Prostate gland (tissue), 2 donors: ENCODE results near the gene POLDIP3. TPM values are rescaled to one million over a fixed set of nuclear protein-coding genes. Genes with fewer than 3 reads are reported as not detected.
"Not testable (repeated sequence)": the region's sequence is repeated elsewhere in the genome, so short reads cannot be mapped to it uniquely, and the experiment has no call there.

ENCODE experiments used
- DNase-seq: peaks from one replicate; pipeline ENCODE4 v3.0.0-alpha.2; 2019; ENCODE audit warnings: low spot score
- H3K27ac ChIP-seq, 2 donors: fragments of 200-600 bp; sonication (generic); 2 replicates each; pipeline ENCODE4 v1.5.1; 2017 to 2019
- H3K27me3 ChIP-seq: fragments of 200-600 bp; sonication (generic); replicated peaks from 2 replicates; pipeline ENCODE4 v1.5.1; 2019; ENCODE audit not compliant: insufficient read depth
- H3K36me3 ChIP-seq, 2 donors: fragments of 200-600 bp; sonication (generic); 1 replicate in 1 of 2; 2 replicates in 1 of 2; pipeline versions ENCODE4 v1.5.1 to v1.8.1; 2017 to 2019
- H3K4me1 ChIP-seq: fragments of 200-600 bp; sonication (generic); replicated peaks from 2 replicates; pipeline ENCODE4 v1.5.1; 2019
- H3K4me3 ChIP-seq, 2 donors: fragments of 200-600 bp; sonication (generic); 2 replicates each; pipeline ENCODE4 v1.5.1; 2017 to 2019
- H3K9me3 ChIP-seq: fragments of 200-600 bp; sonication (generic); 2 replicates; pipeline ENCODE4 v1.5.1; 2017
- POLR2A ChIP-seq: fragments of 450-650 bp; IDR thresholded peaks from one replicate; pipeline ENCODE4 v1.6.1; 2016; ENCODE audit warnings: antibody characterized with exemption, mild to moderate bottlenecking
- POLR2AphosphoS5 ChIP-seq: sonication (generic); formaldehyde crosslinking; IDR thresholded peaks from one replicate; pipeline ENCODE4 v1.6.1; 2017; ENCODE audit warnings: antibody characterized with exemption
- WGBS: methylation state at CpG from one replicate; pipeline ENCODE4 v1.1.5; 2018; 5-methylcytosine and 5-hydroxymethylcytosine counted together
- intact Hi-C: fragments of 100-400 bp; cut with DNase I; formaldehyde crosslinking; loops from one replicate; pipeline ENCODE4 v1.14.2; 2022
- total RNA-seq, 2 donors: library from RNA; depleted of rRNA; stranded (reverse); fragments of >200 nt; gene quantifications; one replicate each; pipeline ENCODE4 v1.1.0, GENCODE V29; 2016
- TF ChIP-seq, protein P1 (sequence below), 4 experiments: fragments of 200-600 bp in 2 of 4; fragments of 450-650 bp in 2 of 4; sonication (generic) in 2 of 4; IDR thresholded peaks; 1 replicate in 3 of 4; 2 replicates in 1 of 4; pipeline ENCODE4 v1.5.1; 2016 to 2019; ENCODE audit warnings: antibody characterized with exemption in 4 of 4, mild to moderate bottlenecking in 2 of 4, moderate library complexity in 2 of 4

POLDIP3 gene
- total RNA-seq, 2 donors from 2014 or later: 46.4 to 62.6 TPM

DNA sequence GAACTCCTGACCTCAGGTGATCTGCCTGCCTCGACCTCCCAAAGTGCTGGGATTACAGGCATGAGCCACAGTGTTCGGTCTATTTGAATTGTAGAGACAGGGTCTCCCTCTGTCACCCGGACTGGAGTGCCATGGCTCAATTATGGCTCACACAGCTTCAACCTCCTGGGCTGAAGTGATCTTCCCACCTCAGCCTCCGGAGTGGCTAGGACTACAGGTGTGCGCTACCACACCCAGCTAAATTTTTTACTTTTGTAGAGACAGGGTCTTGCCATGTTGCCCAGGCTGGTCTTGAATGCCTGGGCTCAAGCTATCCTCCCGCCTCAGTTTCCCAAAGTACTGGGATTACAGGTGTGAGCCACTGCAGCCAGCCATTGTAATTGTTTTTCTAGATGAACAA lies 46.7 kb downstream of the POLDIP3 start:
- H3K27me3 ChIP-seq, H3K4me1 ChIP-seq, H3K9me3 ChIP-seq, H3K27ac ChIP-seq, DNase-seq, intact Hi-C loops, H3K4me3 ChIP-seq, H3K36me3 ChIP-seq: not testable (repeated sequence)
- WGBS: 69% methylated on average over 5 of the region's 6 CpGs

DNA sequence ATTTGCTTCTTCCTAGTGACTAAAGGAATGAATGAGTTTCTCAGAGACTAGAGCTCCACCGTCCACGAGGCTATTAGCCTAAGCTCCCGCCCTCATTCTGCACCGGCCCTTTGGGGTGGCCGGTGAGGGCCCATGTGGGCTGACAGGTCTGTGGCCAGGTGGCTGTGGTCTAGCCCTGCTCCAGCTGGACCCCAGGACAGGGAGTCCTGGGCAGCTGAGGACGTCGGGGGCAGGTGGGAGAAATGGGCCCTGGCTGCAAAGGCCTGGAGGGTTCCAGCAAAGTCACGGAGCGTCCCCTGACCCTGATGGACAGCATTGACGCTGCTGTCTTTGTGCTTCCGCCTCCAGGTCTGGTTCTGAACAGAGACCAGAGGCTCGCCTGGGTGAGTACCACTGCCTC lies 48.7 kb downstream of the POLDIP3 start:
- Histone ChIP-seq H3K36me3 (no peaks in the 10 kb centered on the region), H3K4me3 (no peak overlapping the region), H3K27ac (no peak overlapping the region), H3K27me3 (no peaks in the 10 kb centered on the region), H3K4me1 (no peaks in the 10 kb centered on the region), H3K9me3 (no peaks in the 10 kb centered on the region)
- DNase-seq: no peak
- WGBS: 96% methylated on average over 12 of the region's 12 CpGs
- intact Hi-C loops: no loop called here
- TF ChIP-seq POLR2AphosphoS5 (no peak), POLR2A (no peak)
- TF ChIP-seq, protein P1, sequence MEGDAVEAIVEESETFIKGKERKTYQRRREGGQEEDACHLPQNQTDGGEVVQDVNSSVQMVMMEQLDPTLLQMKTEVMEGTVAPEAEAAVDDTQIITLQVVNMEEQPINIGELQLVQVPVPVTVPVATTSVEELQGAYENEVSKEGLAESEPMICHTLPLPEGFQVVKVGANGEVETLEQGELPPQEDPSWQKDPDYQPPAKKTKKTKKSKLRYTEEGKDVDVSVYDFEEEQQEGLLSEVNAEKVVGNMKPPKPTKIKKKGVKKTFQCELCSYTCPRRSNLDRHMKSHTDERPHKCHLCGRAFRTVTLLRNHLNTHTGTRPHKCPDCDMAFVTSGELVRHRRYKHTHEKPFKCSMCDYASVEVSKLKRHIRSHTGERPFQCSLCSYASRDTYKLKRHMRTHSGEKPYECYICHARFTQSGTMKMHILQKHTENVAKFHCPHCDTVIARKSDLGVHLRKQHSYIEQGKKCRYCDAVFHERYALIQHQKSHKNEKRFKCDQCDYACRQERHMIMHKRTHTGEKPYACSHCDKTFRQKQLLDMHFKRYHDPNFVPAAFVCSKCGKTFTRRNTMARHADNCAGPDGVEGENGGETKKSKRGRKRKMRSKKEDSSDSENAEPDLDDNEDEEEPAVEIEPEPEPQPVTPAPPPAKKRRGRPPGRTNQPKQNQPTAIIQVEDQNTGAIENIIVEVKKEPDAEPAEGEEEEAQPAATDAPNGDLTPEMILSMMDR (IDR thresholded peaks at IDR 0.05): no peak

DNA sequence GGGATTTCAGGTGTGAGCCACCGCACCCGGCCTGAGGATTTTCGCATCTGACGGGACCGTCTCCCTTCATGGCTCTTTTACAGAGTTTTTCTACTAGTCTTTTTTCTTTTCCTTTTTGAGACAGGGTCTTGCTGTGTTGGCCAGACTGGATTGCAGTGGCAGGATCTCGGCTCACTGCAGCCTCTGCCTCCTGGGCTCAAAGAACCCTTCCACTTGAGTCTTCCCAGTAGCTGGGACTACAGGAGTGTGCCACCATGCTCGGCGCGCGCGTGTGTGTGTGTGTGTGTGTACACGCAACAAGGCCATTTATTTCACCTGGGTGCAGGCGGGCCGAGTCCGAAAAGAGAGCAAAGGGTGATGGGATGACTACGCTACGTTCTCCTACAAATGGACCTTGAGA lies 50.0 kb downstream of the POLDIP3 start:
- Histone ChIP-seq H3K9me3 (no peaks in the 10 kb centered on the region), H3K27ac (no peak overlapping the region), H3K36me3 (no peaks in the 10 kb centered on the region), H3K27me3 (no peaks in the 10 kb centered on the region), H3K4me3 (no peak overlapping the region), H3K4me1 (no peaks in the 10 kb centered on the region)
- DNase-seq: no peak
- 98% methylated on average over 17 of the region's 17 CpGs for WGBS
- intact Hi-C loops: no loop called here
- TF ChIP-seq POLR2A (no peak), POLR2AphosphoS5 (no peak)
- TF ChIP-seq, protein P1 (IDR thresholded peaks at IDR 0.05): no peak

DNA sequence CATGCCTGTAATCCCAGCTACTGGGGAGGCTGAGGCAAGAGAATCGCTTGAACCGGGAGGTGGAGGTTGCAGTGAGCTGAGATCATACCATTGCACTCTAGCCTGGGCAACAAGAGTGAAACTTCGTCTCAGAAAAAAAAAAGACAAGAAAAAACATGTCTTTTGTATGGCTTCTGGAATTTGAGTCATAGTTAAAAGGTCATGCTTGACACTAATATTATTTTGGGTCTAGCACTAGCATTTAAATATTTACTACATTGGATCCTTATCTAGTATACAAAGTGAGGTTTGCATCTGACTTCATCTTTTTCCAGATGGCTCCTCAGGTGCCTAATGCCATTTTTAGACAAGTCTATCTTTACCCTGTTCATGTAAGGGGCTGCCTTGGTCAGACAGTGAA lies 50.7 kb downstream of the POLDIP3 start:
- DNase-seq, H3K4me3 ChIP-seq, H3K27ac ChIP-seq, H3K9me3 ChIP-seq, H3K27me3 ChIP-seq, intact Hi-C loops, H3K4me1 ChIP-seq, H3K36me3 ChIP-seq: not testable (repeated sequence)
- 64% methylated on average over 3 of the region's 3 CpGs for WGBS

DNA sequence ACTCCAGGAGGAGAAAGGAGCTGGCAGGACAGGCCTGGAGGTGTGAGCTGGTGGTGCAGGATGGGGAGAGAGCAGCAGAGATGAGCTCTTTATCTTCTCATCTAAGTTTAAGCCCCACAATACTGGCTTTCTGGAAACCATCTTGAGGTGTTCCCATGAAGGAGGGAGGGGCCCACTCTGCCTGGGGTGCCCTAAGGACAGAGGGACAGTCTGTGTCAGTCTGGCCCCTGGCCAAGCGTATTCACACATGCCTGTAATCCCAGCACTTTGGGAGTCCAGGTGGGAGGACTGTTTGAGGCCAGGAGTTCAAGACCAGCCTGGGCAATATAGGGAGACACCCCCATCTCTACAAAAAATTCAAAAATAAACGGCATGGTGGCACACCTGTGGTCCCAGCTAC lies 52.0 kb downstream of the POLDIP3 start:
- H3K27me3 ChIP-seq: no peaks in the 10 kb centered on the region
- H3K36me3 ChIP-seq: no peaks in the 10 kb centered on the region
- no peaks in the 10 kb centered on the region for H3K4me1 ChIP-seq
- intact Hi-C loops: no loop called here
- H3K27ac ChIP-seq: no peak overlapping the region
- no peaks in the 10 kb centered on the region for H3K9me3 ChIP-seq
- DNase-seq: no peak
- 80% methylated on average over 2 of the region's 2 CpGs for WGBS
- no peak overlapping the region for H3K4me3 ChIP-seq
- TF ChIP-seq, protein P1 (IDR thresholded peaks at IDR 0.05): no peak
- TF ChIP-seq POLR2AphosphoS5 (no peak), POLR2A (no peak)

DNA sequence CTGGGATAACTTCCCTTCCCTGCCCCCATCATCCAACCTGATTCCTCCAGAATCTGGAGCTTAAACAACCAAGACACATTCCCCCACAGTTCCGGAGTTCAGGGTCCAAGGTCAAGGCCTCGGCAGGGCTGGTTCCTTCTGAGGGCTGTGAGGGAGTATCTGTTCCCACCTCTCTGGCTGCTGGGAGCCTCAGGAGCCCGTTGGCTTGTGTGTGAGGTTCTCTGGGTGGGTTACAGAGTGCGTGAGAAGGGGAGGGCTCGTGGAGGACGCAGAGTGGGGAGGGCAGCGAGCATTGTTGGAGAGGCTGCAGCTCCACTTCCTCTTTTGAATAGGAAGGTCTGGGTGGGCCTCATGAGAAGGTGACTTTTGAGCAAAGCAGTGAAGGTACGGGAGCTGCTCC lies 52.4 kb downstream of the POLDIP3 start:
- intact Hi-C loops: no loop called here
- DNase-seq: no peak
- Histone ChIP-seq H3K4me1 (no peaks in the 10 kb centered on the region), H3K27me3 (no peaks in the 10 kb centered on the region), H3K9me3 (no peaks in the 10 kb centered on the region), H3K36me3 (no peaks in the 10 kb centered on the region), H3K27ac (no peak overlapping the region), H3K4me3 (no peak overlapping the region)
- TF ChIP-seq, protein P1 (IDR thresholded peaks at IDR 0.05): no peak
- TF ChIP-seq POLR2AphosphoS5: no peak
- no peak for TF ChIP-seq POLR2A
- 69% methylated on average over 8 of the region's 8 CpGs for WGBS
